ENCODE data around the gene ELL2. TPM values are rescaled to one million over a fixed set of nuclear protein-coding genes. Genes with fewer than 3 reads are reported as not detected.
"Not testable (repeated sequence)": the region's sequence is repeated elsewhere in the genome, so short reads cannot be mapped to it uniquely, and the experiment has no call there.

ELL2 gene
- total RNA-seq, 1 donor from 2014 or later: 30.5 TPM

- no peak for DNase-seq (ENCODE audit: low spot score)
- intact Hi-C loops (cut with DNase I): no loop called here
Observed at GRCh38 chr5:95918421-95919006, 43.1 kb downstream of the ELL2 start.

- intact Hi-C loops (cut with DNase I): no loop called here
- DNase-seq (ENCODE audit: low spot score): no peak
Observed at GRCh38 chr5:95917207-95917606, 44.4 kb downstream of the ELL2 start.

- no peak for DNase-seq (ENCODE audit: low spot score)
- intact Hi-C loops (cut with DNase I): no loop called here
Observed at GRCh38 chr5:95916687-95917085, 45.0 kb downstream of the ELL2 start.

GRCh38 chr5:95915999-95916686 is 45.5 kb downstream of the ELL2 start:
- DNase-seq (ENCODE audit: low spot score): no peak
- intact Hi-C loops (cut with DNase I): no loop called here

GRCh38 chr5:95913663-95914062 is 48.0 kb downstream of the ELL2 start:
- intact Hi-C loops (cut with DNase I): no loop called here
- DNase-seq (ENCODE audit: low spot score): no peak

GRCh38 chr5:95912029-95912428 is 49.6 kb downstream of the ELL2 start:
- DNase-seq (ENCODE audit: low spot score): no peak
- intact Hi-C loops (cut with DNase I): no loop called here

- no peak for DNase-seq (ENCODE audit: low spot score)
- intact Hi-C loops (cut with DNase I): no loop called here
Observed at GRCh38 chr5:95910521-95910920, 51.1 kb downstream of the ELL2 start.

- intact Hi-C loops (cut with DNase I): loop anchor here (5.0 kb wide), 1 partner anchor 38 kb away; no protein-coding TSS in a partner anchor
- no peak for DNase-seq (ENCODE audit: low spot score)
Observed at GRCh38 chr5:95909738-95910137, 51.9 kb downstream of the ELL2 start.

- intact Hi-C loops (cut with DNase I): loop anchor here (5.0 kb wide), 1 partner anchor 39 kb away; no protein-coding TSS in a partner anchor
Observed at GRCh38 chr5:95908799-95909198, 52.9 kb downstream of the ELL2 start.

GRCh38 chr5:95907740-95908706 is 53.6 kb downstream of the ELL2 start:
- intact Hi-C loops (cut with DNase I): loop anchor here (5.0 kb wide), 1 partner anchor 39 kb away; no protein-coding TSS in a partner anchor
- DNase-seq (ENCODE audit: low spot score): no peak

More at GRCh38 chr5:95908799-95909198, 52.9 kb downstream of the ELL2 start:
- DNase-seq (ENCODE audit: low spot score): no peak

GRCh38 chr5:95907067-95907705 is 54.5 kb downstream of the ELL2 start:
- intact Hi-C loops (cut with DNase I): loop anchor here (5.0 kb wide), 1 partner anchor 40 kb away; no protein-coding TSS in a partner anchor
- DNase-seq (ENCODE audit: low spot score): no peak

GRCh38 chr5:95906398-95906797 is 55.3 kb downstream of the ELL2 start:
- intact Hi-C loops (cut with DNase I): loop anchor here (5.0 kb wide), 1 partner anchor 41 kb away; no protein-coding TSS in a partner anchor

GRCh38 chr5:95904827-95905226 is 56.8 kb downstream of the ELL2 start:
- DNase-seq (ENCODE audit: low spot score): no peak
- intact Hi-C loops (cut with DNase I): loop anchor here (5.0 kb wide), 1 partner anchor 42 kb away; no protein-coding TSS in a partner anchor

More at GRCh38 chr5:95906398-95906797, 55.3 kb downstream of the ELL2 start:
- DNase-seq (ENCODE audit: low spot score): not testable (repeated sequence)

GRCh38 chr5:95903838-95904237 is 57.8 kb downstream of the ELL2 start:
- no peak for DNase-seq (ENCODE audit: low spot score)
- intact Hi-C loops (cut with DNase I): no loop called here

GRCh38 chr5:95901676-95902627 is 59.7 kb downstream of the ELL2 start:
- intact Hi-C loops (cut with DNase I): no loop called here
- no peak for DNase-seq (ENCODE audit: low spot score)

GRCh38 chr5:95900383-95900958 is 61.2 kb downstream of the ELL2 start:
- intact Hi-C loops (cut with DNase I): no loop called here
- no peak for DNase-seq (ENCODE audit: low spot score)

GRCh38 chr5:95899829-95900228 is 61.8 kb downstream of the ELL2 start:
- no peak for DNase-seq (ENCODE audit: low spot score)
- intact Hi-C loops (cut with DNase I): loop anchor here (10.0 kb wide), 1 partner anchor 435 kb away; no protein-coding TSS in a partner anchor

- DNase-seq (ENCODE audit: low spot score): no peak
- intact Hi-C loops (cut with DNase I): loop anchor here (10.0 kb wide), 1 partner anchor 436 kb away; no protein-coding TSS in a partner anchor
Observed at GRCh38 chr5:95899006-95899405, 62.6 kb downstream of the ELL2 start.
